Neural progenitor cell (in vitro differentiated cells): ENCODE data around the gene NAP1L4. TPM values are rescaled to one million over a fixed set of nuclear protein-coding genes. Genes with fewer than 3 reads are reported as not detected.
A peak's percentile ranks its signal among the peaks of the same experiment; 100 is the strongest.

Experiments used
- DNase-seq: peaks from one replicate; pipeline ENCODE4 v3.0.0-alpha.2; 2016; ENCODE audit warnings: low spot score
- H2AFZ ChIP-seq: fragments of 200-600 bp; sonication (generic); replicated peaks from 2 replicates; pipeline ENCODE4 v1.6.1; 2016; ENCODE audit warnings: antibody characterized with exemption
- H3F3A ChIP-seq: fragments of 200-600 bp; sonication (generic); 2 replicates; pipeline ENCODE4 v1.6.1; 2016; ENCODE audit warnings: antibody characterized with exemption, low read depth
- H3K27ac ChIP-seq: fragments of 200-600 bp; sonication (generic); 2 replicates; pipeline ENCODE4 v1.5.1; 2016; ENCODE audit warnings: mild to moderate bottlenecking
- H3K27me3 ChIP-seq: fragments of 200-600 bp; sonication (generic); 2 replicates; pipeline ENCODE4 v1.6.1; 2016; ENCODE audit warnings: mild to moderate bottlenecking, moderate library complexity
- H3K36me3 ChIP-seq: fragments of 200-600 bp; sonication (generic); 2 replicates; pipeline ENCODE4 v1.5.1; 2016
- H3K4me1 ChIP-seq: fragments of 200-600 bp; sonication (generic); 2 replicates; pipeline ENCODE4 v1.6.1; 2016; ENCODE audit warnings: mixed run types
- H3K4me2 ChIP-seq: fragments of 200-600 bp; sonication (generic); 2 replicates; pipeline ENCODE4 v1.6.1; 2016
- H3K4me3 ChIP-seq: fragments of 200-600 bp; sonication (generic); 2 replicates; pipeline ENCODE4 v1.5.1; 2016
- H3K79me2 ChIP-seq: fragments of 200-600 bp; sonication (generic); 2 replicates; pipeline ENCODE4 v1.6.1; 2016; ENCODE audit warnings: low read depth
- H3K9ac ChIP-seq: fragments of 200-600 bp; sonication (generic); 2 replicates; pipeline ENCODE4 v1.6.1; 2016
- H3K9me3 ChIP-seq: fragments of 200-600 bp; sonication (generic); 2 replicates; pipeline ENCODE4 v1.5.1; 2016; ENCODE audit warnings: low read depth
- H4K20me1 ChIP-seq: fragments of 200-600 bp; sonication (generic); 2 replicates; pipeline ENCODE4 v1.6.1; 2016; ENCODE audit warnings: low read depth
- H3K27ac Mint-ChIP-seq: 3 replicates; pipeline ENCODE4 v1.8.0; 2021; ENCODE audit warnings: mixed read lengths
- H3K27me3 Mint-ChIP-seq: 2 replicates; pipeline ENCODE4 v1.8.0; 2022; ENCODE audit warnings: low read depth, mild to moderate bottlenecking, inconsistent platforms, moderate library complexity, mixed read lengths; ENCODE audit not compliant: insufficient read depth
- H3K36me3 Mint-ChIP-seq: 3 replicates; pipeline ENCODE4 v1.8.0; 2021; ENCODE audit warnings: mixed read lengths
- H3K4me1 Mint-ChIP-seq: 3 replicates; pipeline ENCODE4 v1.8.0; 2021; ENCODE audit warnings: mixed read lengths
- H3K4me3 Mint-ChIP-seq: 3 replicates; pipeline ENCODE4 v1.8.0; 2021; ENCODE audit warnings: mild to moderate bottlenecking, moderate library complexity, mixed read lengths
- H3K9me3 Mint-ChIP-seq: 3 replicates; pipeline ENCODE4 v1.8.0; 2020; ENCODE audit warnings: mixed read lengths
- EZH2 ChIP-seq: fragments of 200-600 bp; sonication (generic); IDR thresholded peaks from 2 replicates; pipeline ENCODE4 v1.6.1; 2017; ENCODE audit warnings: antibody characterized with exemption, mild to moderate bottlenecking, moderate library complexity
- EZH2phosphoT487 ChIP-seq: fragments of 200-600 bp; sonication (generic); IDR thresholded peaks from 2 replicates; pipeline ENCODE4 v1.6.1; 2017; ENCODE audit warnings: antibody characterized with exemption
- total RNA-seq: library from RNA; depleted of rRNA; stranded (reverse); fragments of >200 nt; gene quantifications from 2 replicates; pipeline ENCODE4 v1.2.3, GENCODE V29; 2015; ENCODE audit warnings: low replicate concordance
- TF ChIP-seq, protein P1 (sequence below): fragments of 200-600 bp; sonication (generic); IDR thresholded peaks from 2 replicates; pipeline ENCODE4 v1.5.1; 2017; ENCODE audit warnings: antibody characterized with exemption, mild to moderate bottlenecking

NAP1L4 gene
- total RNA-seq, 1 donor from 2014 or later = 191 TPM

DNA sequence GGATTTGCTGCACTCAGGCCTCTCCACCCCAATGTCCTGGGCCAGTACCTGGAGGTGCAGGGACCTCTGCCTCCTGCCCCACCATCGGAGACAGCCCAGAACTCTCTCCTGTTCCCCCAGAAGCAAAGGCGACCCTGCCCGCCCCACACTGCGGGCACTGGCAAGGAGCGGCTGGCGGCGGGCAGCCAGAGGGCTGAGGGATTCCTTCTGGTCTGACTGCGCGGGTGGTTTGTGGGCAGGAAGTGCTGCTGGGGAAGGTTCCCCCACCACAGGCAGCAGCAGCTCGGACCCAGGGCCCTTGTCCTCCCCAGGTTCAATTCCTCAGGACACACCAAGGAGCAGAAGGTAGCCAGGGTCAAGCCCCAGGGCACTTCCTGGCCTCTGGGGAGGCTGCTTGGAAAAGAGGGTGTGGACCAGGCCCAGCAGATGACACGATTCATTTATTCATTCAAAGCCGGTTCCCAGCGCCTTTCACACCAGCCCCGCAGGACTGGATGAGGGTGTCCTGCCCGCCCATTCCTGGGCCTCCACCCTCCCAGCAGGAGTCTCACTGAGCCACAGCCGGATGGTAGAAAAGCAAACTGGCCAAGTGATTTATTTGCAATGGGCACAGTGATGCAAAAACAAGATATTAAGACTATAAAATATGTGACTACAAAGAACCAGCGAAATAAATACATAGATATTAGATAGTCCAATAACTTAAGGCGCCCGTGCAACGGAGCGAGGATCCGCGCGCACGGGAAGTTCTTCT lies 64.1 kb downstream of the NAP1L4 start:
- peaks cover 12% of the 10 kb centered on the region for H3K4me1 Mint-ChIP-seq
- Histone ChIP-seq H3K36me3 (no peaks in the 10 kb centered on the region), H3F3A (peaks cover 9% of the 10 kb centered on the region), H3K9me3 (no peaks in the 10 kb centered on the region), H3K27me3 (peaks cover 61% of the 10 kb centered on the region), H3K9ac (no peak overlapping the region), H3K4me1 (no peaks in the 10 kb centered on the region), H4K20me1 (peaks cover 20% of the 10 kb centered on the region), H3K4me3 (peak overlapping the region; percentile 53), H3K27ac (no peak overlapping the region), H2AFZ (no peak overlapping the region), H3K4me2 (peak overlapping the region; percentile 91), H3K79me2 (no peaks in the 10 kb centered on the region)
- no peak for DNase-seq
- peaks cover 30% of the 10 kb centered on the region for H3K27me3 Mint-ChIP-seq
- no peak overlapping the region for H3K27ac Mint-ChIP-seq
- H3K9me3 Mint-ChIP-seq = peaks cover 3% of the 10 kb centered on the region
- peak overlapping the region; percentile 79 for H3K4me3 Mint-ChIP-seq
- TF ChIP-seq EZH2phosphoT487 (no peak), EZH2 (peak; percentile 97)
- TF ChIP-seq, protein P1, sequence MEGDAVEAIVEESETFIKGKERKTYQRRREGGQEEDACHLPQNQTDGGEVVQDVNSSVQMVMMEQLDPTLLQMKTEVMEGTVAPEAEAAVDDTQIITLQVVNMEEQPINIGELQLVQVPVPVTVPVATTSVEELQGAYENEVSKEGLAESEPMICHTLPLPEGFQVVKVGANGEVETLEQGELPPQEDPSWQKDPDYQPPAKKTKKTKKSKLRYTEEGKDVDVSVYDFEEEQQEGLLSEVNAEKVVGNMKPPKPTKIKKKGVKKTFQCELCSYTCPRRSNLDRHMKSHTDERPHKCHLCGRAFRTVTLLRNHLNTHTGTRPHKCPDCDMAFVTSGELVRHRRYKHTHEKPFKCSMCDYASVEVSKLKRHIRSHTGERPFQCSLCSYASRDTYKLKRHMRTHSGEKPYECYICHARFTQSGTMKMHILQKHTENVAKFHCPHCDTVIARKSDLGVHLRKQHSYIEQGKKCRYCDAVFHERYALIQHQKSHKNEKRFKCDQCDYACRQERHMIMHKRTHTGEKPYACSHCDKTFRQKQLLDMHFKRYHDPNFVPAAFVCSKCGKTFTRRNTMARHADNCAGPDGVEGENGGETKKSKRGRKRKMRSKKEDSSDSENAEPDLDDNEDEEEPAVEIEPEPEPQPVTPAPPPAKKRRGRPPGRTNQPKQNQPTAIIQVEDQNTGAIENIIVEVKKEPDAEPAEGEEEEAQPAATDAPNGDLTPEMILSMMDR = no peak
- no peaks in the 10 kb centered on the region for H3K36me3 Mint-ChIP-seq

DNA sequence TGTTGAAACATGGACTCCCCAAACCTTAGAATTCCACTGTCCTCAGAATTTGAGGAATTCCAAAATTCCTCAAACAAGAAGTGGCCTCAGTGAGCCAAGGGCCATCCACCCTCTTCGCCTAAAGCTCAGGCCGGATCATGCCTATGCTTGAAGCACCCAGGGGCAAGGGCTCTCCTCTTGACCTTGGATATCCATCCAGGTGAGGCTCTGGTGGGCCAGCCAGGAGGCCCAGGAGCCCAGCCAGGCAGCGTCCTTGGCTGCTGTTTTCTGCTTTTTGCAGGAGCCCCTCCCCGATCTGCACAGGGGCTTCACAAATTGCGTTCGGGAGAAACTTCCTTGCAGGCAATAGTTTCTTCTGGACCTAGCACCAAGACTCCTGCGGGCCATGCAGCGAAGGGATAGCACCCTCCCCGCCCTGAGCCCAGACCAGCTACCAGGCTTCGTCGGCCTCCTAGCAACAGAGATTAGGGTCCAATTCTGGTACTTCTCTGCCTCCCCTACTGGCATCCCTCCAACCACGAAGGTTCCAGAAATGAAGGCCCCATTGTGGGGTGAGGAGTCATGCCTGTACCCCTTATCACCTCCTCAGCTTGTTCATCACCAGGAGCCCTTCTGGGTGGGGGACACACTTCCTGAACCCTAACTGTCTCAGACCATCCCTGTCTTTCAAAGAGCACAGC lies 64.9 kb downstream of the NAP1L4 start:
- peaks cover 61% of the 10 kb centered on the region for H3K27me3 ChIP-seq

DNA sequence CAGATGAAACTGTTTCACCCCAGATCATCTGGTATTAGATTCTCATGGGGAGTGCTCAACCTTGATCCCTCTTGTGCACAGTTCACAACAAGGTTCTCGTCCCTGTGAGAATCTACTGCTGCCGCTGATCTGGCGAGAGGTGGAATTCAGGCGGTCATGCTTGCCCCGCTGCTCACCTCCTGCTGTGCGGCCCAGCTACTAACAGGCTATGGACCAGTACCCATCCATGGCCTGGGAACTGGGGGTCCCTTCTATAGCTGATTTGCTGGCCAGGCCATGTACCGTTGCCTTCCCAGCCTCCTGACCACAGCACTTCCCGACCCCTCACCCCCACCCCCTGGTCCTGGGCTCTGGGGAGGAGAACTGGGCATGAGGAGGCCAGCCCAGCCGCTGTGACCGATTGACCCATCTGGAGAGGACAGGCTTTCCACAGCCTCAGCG lies 65.5 kb downstream of the NAP1L4 start:
- peaks cover 28% of the 10 kb centered on the region for H3K27me3 Mint-ChIP-seq

More for the DNA sequence above, 64.9 kb downstream of the NAP1L4 start:
- Histone ChIP-seq H3K4me3 (no peak overlapping the region), H3K9me3 (no peaks in the 10 kb centered on the region), H3K79me2 (no peaks in the 10 kb centered on the region), H3K9ac (no peak overlapping the region), H3K27ac (no peak overlapping the region), H3K36me3 (no peaks in the 10 kb centered on the region), H3F3A (peaks cover 9% of the 10 kb centered on the region), H3K4me2 (no peak overlapping the region), H2AFZ (no peak overlapping the region), H4K20me1 (peaks cover 20% of the 10 kb centered on the region), H3K4me1 (no peaks in the 10 kb centered on the region)
- Mint-ChIP-seq H3K27ac (no peak overlapping the region), H3K9me3 (peaks cover 3% of the 10 kb centered on the region), H3K27me3 (peaks cover 28% of the 10 kb centered on the region), H3K36me3 (no peaks in the 10 kb centered on the region), H3K4me1 (peaks cover 12% of the 10 kb centered on the region), H3K4me3 (peak overlapping the region; percentile 79)
- DNase-seq = no peak
- TF ChIP-seq, protein P1 = no peak
- no peak for TF ChIP-seq EZH2

More for the DNA sequence above, 65.5 kb downstream of the NAP1L4 start:
- DNase-seq = no peak
- Histone ChIP-seq H3K9ac (no peak overlapping the region), H3F3A (peaks cover 9% of the 10 kb centered on the region), H3K36me3 (no peaks in the 10 kb centered on the region), H4K20me1 (peaks cover 20% of the 10 kb centered on the region), H2AFZ (no peak overlapping the region), H3K4me3 (no peak overlapping the region), H3K4me1 (no peaks in the 10 kb centered on the region), H3K27ac (no peak overlapping the region), H3K9me3 (no peaks in the 10 kb centered on the region), H3K79me2 (no peaks in the 10 kb centered on the region), H3K4me2 (no peak overlapping the region), H3K27me3 (peaks cover 54% of the 10 kb centered on the region)
- no peak overlapping the region for H3K4me3 Mint-ChIP-seq
- H3K36me3 Mint-ChIP-seq = no peaks in the 10 kb centered on the region
- H3K9me3 Mint-ChIP-seq = peaks cover 3% of the 10 kb centered on the region
- TF ChIP-seq, protein P1 = no peak
- TF ChIP-seq EZH2 (no peak), EZH2phosphoT487 (no peak)
- peaks cover 12% of the 10 kb centered on the region for H3K4me1 Mint-ChIP-seq
- no peak overlapping the region for H3K27ac Mint-ChIP-seq
